Stimulated activated CD8-positive, alpha-beta memory T cell treated with anti-CD3 and anti-CD28 coated beads, Interleukin-12 subunit alpha, Interleukin-12 subunit beta, amount 100 ng/mL, for 4 hours (primary cell): ENCODE measurements around the gene RECQL.
"Not testable (repeated sequence)": the region's sequence is repeated elsewhere in the genome, so short reads cannot be mapped to it uniquely, and the experiment has no call there.

Experiments
- DNase-seq: peaks from one replicate; pipeline ENCODE4 v3.0.0-alpha.2; 2020; ENCODE audit warnings: low read depth

RECQL gene

GRCh38 chr12:21419009-21419699, 82.3 kb downstream of the RECQL start:
- DNase-seq: not testable (repeated sequence)
